K562 (cell line): ENCODE results near the gene PGRMC2. TPM values are rescaled to one million over a fixed set of nuclear protein-coding genes. Genes with fewer than 3 reads are reported as not detected.

Experiments
- ATAC-seq: fragments of 200-7000 bp; cut with Tn5 transposase; 3 replicates; pipeline ENCODE4 v1.9.1; 2020; ENCODE audit warnings: moderate library complexity
- BruUV-seq: library from RNA; stranded (reverse); fragments of 400-500 nt; replicated peaks from 2 replicates; lab custom pipeline; 2021; lab: Mats Ljungman, UMichigan
- CTCF ChIA-PET: fragments of 300-600 bp; formaldehyde crosslinking; extraction: SDS; loops from one replicate; lab custom pipeline; 2021; ENCODE audit warnings: low intra/inter-chr PET ratio; lab: Yijun Ruan, JAX
- POLR2A ChIA-PET: fragments of 300-600, 350-650 bp; sonication (Branson Sonifier 250); formaldehyde crosslinking; extraction: SDS; loops from one replicate; lab custom pipeline; 2021; ENCODE audit warnings: antibody characterized with exemption, inconsistent platforms; lab: Yijun Ruan, JAX
- DNase-seq, 4 experiments: peaks; one replicate each; pipeline versions ENCODE4 v3.0.0 to v3.0.0-alpha.2; 2011 to 2018; ENCODE audit warnings: low spot score in 3 of 4, mixed read lengths in 3 of 4; ENCODE audit errors: extremely low read depth in 1 of 4
- FAIRE-seq: peaks from 2 replicates; lab custom pipeline; 2011; peaks lifted over from hg19 to GRCh38; lab: Jason Lieb, UNC
- H2AFZ ChIP-seq: 2 replicates; pipeline ENCODE4 v1.6.0; 2011; ENCODE audit warnings: low read depth, low read length, control low read depth, inconsistent platforms
- H3K27ac ChIP-seq: fragments of 200-600 bp; 3 replicates; pipeline ENCODE4 v1.8.0; 2011; ENCODE audit warnings: low read depth, mild to moderate bottlenecking, control low read depth, inconsistent platforms, low read length, moderate library complexity, mixed read lengths; ENCODE audit errors: extremely low read depth
- H3K27me3 ChIP-seq, 2 experiments: fragments of 300-600 bp in 1 of 2; 2 replicates in 1 of 2; 3 replicates in 1 of 2; pipeline versions ENCODE4 v1.6.0 to v1.8.0; 2011; ENCODE audit warnings: inconsistent platforms in 2 of 2, low read length in 2 of 2, mild to moderate bottlenecking in 1 of 2, mixed read lengths in 1 of 2, moderate library complexity in 1 of 2; ENCODE audit not compliant: control insufficient read depth in 2 of 2, insufficient read depth in 2 of 2
- H3K36me3 ChIP-seq: fragments of 300-600 bp; 3 replicates; pipeline ENCODE4 v1.8.0; 2011; ENCODE audit warnings: mild to moderate bottlenecking, low read length, inconsistent platforms; ENCODE audit not compliant: control insufficient read depth, insufficient read depth
- H3K4me1 ChIP-seq, 2 experiments: fragments of 200-600 bp in 1 of 2; replicated peaks in 1 of 2; 2 replicates in 1 of 2; 3 replicates in 1 of 2; pipeline versions ENCODE4 v1.5.1 to v1.8.0; 2011; ENCODE audit warnings: inconsistent platforms in 2 of 2, low read length in 2 of 2, mild to moderate bottlenecking in 1 of 2, mixed read lengths in 1 of 2, moderate library complexity in 1 of 2; ENCODE audit not compliant: control insufficient read depth in 2 of 2, insufficient read depth in 2 of 2
- H3K4me2 ChIP-seq: 2 replicates; pipeline ENCODE4 v1.6.1; 2011; ENCODE audit warnings: low read length, control low read depth, inconsistent platforms, mixed read lengths; ENCODE audit not compliant: insufficient read depth
- H3K4me3 ChIP-seq: fragments of 200-600 bp; sonication (generic), shearing (Covaris generic); 2 replicates; pipeline ENCODE4 v1.5.1; 2016; ENCODE audit warnings: control low read depth, inconsistent platforms
- H3K79me2 ChIP-seq: fragments of 200-600 bp; 3 replicates; pipeline ENCODE4 v1.8.0; 2011; ENCODE audit warnings: low read length, inconsistent platforms; ENCODE audit not compliant: control insufficient read depth, insufficient read depth
- H3K9ac ChIP-seq, 2 experiments: 2 replicates each; pipeline versions ENCODE4 v1.6.0 to v1.6.1; 2011; ENCODE audit warnings: low read depth in 2 of 2, low read length in 2 of 2, control low read depth in 1 of 2, inconsistent platforms in 1 of 2, mild to moderate bottlenecking in 1 of 2, mixed read lengths in 1 of 2; ENCODE audit not compliant: insufficient read depth in 1 of 2
- H3K9me1 ChIP-seq: one replicate; pipeline ENCODE4 v1.6.0; 2011; ENCODE audit warnings: inconsistent platforms, mild to moderate bottlenecking, low read length, moderate library complexity; ENCODE audit not compliant: control insufficient read depth, insufficient read depth
- H3K9me3 ChIP-seq: replicated peaks from 2 replicates; pipeline ENCODE4 v1.5.1; 2011; ENCODE audit warnings: low read depth, low read length, inconsistent platforms; ENCODE audit not compliant: control insufficient read depth, insufficient read depth
- H4K20me1 ChIP-seq: replicated peaks from 2 replicates; pipeline ENCODE4 v1.6.1; 2011; ENCODE audit warnings: low read length, inconsistent platforms, mixed read lengths; ENCODE audit not compliant: control insufficient read depth, insufficient read depth
- BMI1 ChIP-seq: fragments of 150-350 bp; IDR thresholded peaks from 2 replicates; pipeline ENCODE4 v1.6.1; 2014; ENCODE audit warnings: low read length
- CEBPB ChIP-seq: fragments of 450-650 bp; IDR thresholded peaks from 2 replicates; pipeline ENCODE4 v1.6.1; 2016; ENCODE audit warnings: missing genetic modification characterization, missing compliant biosample characterization
- CEBPG ChIP-seq, 3 experiments: fragments of 200-800 bp in 1 of 3; sonication (Bioruptor generic) in 1 of 3; sonication (generic) in 1 of 3; formaldehyde crosslinking in 1 of 3; IDR thresholded peaks in 2 of 3; conservative IDR thresholded peaks in 1 of 3; 2 replicates each; pipeline versions ENCODE4 v1.6.1 to v1.8.0; 2016 to 2022; ENCODE audit warnings: missing compliant biosample characterization in 2 of 3, missing genetic modification characterization in 2 of 3, mild to moderate bottlenecking in 1 of 3, missing genetic modification reagents in 1 of 3
- ETV6 ChIP-seq, 3 experiments: fragments of 150-350 bp in 1 of 3; sonication (generic) in 1 of 3; formaldehyde crosslinking in 1 of 3; IDR thresholded peaks; 2 replicates each; pipeline versions ENCODE4 v1.6.1 to v1.8.0; 2014 to 2022; ENCODE audit warnings: borderline replicate concordance in 2 of 3, low read depth in 2 of 3, antibody characterized with exemption in 1 of 3, low read length in 1 of 3, mild to moderate bottlenecking in 1 of 3, missing genetic modification reagents in 1 of 3
- GTF2F1 ChIP-seq: IDR thresholded peaks from 2 replicates; pipeline ENCODE4 v1.6.1; 2011; ENCODE audit warnings: low read depth, low read length, improper control_type of control experiment
- LARP7 ChIP-seq: fragments of 450-650 bp; IDR thresholded peaks from 2 replicates; pipeline ENCODE4 v1.6.1; 2016
- MYNN ChIP-seq, 2 experiments: sonication (generic); formaldehyde crosslinking in 1 of 2; IDR thresholded peaks; 2 replicates each; pipeline versions ENCODE4 v1.5.0 to v1.6.1; 2016 to 2020; ENCODE audit warnings: antibody characterized with exemption in 1 of 2, missing genetic modification reagents in 1 of 2
- ZBTB1 ChIP-seq: sonication (generic); formaldehyde crosslinking; IDR thresholded peaks from 2 replicates; pipeline ENCODE4 v1.8.1; 2023; ENCODE audit warnings: missing genetic modification reagents, low read depth, mild to moderate bottlenecking, borderline replicate concordance
- ZNF507 ChIP-seq: conservative IDR thresholded peaks from 2 replicates; pipeline ENCODE4 v1.6.1; 2017; ENCODE audit warnings: missing genetic modification characterization, missing compliant biosample characterization
- WGBS: fragments of 100-300 bp; shearing (Covaris generic); methylation state at CpG from one replicate; pipeline ENCODE4 v1.1.6; 2016; ENCODE audit warnings: low coverage, mixed read lengths; ENCODE audit not compliant: insufficient coverage; ENCODE audit errors: missing lambda C conversion rate; 5-methylcytosine and 5-hydroxymethylcytosine counted together
- in situ Hi-C: fragments of 300-500 bp; cut with MboI; formaldehyde crosslinking; loops from 4 replicates; pipeline ENCODE4 v1.15.0; 2018; ENCODE audit warnings: inconsistent platforms, mixed read lengths
- intact Hi-C: fragments of 100-400 bp; cut with micrococcal nuclease; formaldehyde crosslinking; loops from 2 replicates; pipeline ENCODE4 v1.14.2; 2022
- polyA plus RNA-seq, 8 experiments: library from polyadenylated mRNA; depleted of rRNA in 4 of 8; stranded (reverse) in 5 of 8; unstranded in 3 of 8; fragments of >200 nt; fragmentation: Nextera tagmentation in 2 of 8; fragmentation: Illumina TruSeq in 1 of 8; extraction: Ambion mirVana in 2 of 8; extraction: Trizol in 1 of 8; gene quantifications; 2 replicates each; pipeline versions ENCODE4 v1.2.1 to v1.2.3, GENCODE V29; 2011 to 2014; ENCODE audit warnings: inconsistent platforms in 1 of 8, missing spikeins in 1 of 8
- total RNA-seq, 7 experiments: library from RNA; depleted of rRNA in 6 of 7; stranded (reverse); fragments of >200 nt in 6 of 7; fragmentation: Illumina TruSeq in 2 of 7; extraction: Trizol in 2 of 7; gene quantifications; 2 replicates each; pipeline versions ENCODE4 v1.2.1 to v1.2.3, GENCODE V29; 2011 to 2021; ENCODE audit warnings: low replicate concordance in 1 of 7
- TF ChIP-seq, protein P1 (sequence below): fragments of 250-450 bp; sonication (Bioruptor Pico); IDR thresholded peaks from 2 replicates; pipeline ENCODE4 v1.8.0; 2021; ENCODE audit warnings: moderate library complexity, mild to moderate bottlenecking, inconsistent platforms
- TF ChIP-seq, protein P2 (sequence below): fragments of 450-650 bp; formaldehyde crosslinking; conservative IDR thresholded peaks from 2 replicates; pipeline ENCODE4 v1.4.0; 2022; ENCODE audit warnings: mild to moderate bottlenecking, missing genetic modification characterization
- TF ChIP-seq, protein P3 (sequence below): sonication (generic); IDR thresholded peaks from 2 replicates; pipeline ENCODE4 v1.6.1; 2016
- TF ChIP-seq, protein P4 (sequence below): fragments of 150-350 bp; IDR thresholded peaks from 2 replicates; pipeline ENCODE4 v1.6.1; 2014; ENCODE audit warnings: low read depth, mild to moderate bottlenecking, low read length, borderline replicate concordance

The PGRMC2 gene
- total and polyA plus RNA-seq, 9 of the 15 experiments (the other 6 are each of a cell fraction or from before 2014, with no cell fraction given), result 12.4 to 81.3 (median 22.7) TPM

DNA sequence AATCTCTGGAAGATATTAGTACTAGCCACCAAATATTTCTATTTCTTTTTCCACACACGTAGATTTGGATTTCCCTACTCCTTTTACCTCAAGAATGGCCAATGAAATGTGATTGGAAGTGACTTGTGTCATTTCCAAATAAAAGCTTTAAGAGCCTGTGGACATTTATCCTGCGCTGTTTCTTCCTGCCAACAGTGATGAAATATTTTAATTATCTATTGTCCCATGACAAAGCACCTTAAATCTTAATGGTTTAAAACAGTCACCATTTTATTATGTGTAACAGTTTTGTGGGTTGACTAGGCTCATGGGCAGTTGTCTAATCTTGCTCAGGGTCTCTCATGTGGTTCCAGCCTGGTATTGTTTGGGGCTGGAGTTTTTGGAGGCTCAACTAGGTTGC lies 3.5 kb upstream of the PGRMC2 start:
- Histone ChIP-seq H4K20me1 (0 out of 2 replicates have a peak, but pooled peaks cover 1% of the 10 kb centered on the region), H3K4me3 (no peak overlapping the region), H3K9ac (peak overlapping the region in 1 of 2 experiments; percentile 91; a peak in 1 of 4 replicates), H3K4me1 (peaks cover 4 to 28% of the 10 kb centered on the region in 2 experiments), H3K27me3 (no peaks in the 10 kb centered on the region), H3K4me2 (no peak overlapping the region; the same call in 1 of the 2 replicates), H3K27ac (peak overlapping the region; percentile 89), H3K36me3 (no peaks in the 10 kb centered on the region; the same call in 2 of the 3 replicates), H2AFZ (peak overlapping the region; percentile 70), H3K9me1 (no peaks in the 10 kb centered on the region), H3K9me3 (no peaks in the 10 kb centered on the region), H3K79me2 (peaks cover 40% of the 10 kb centered on the region)
- ATAC-seq (no peak), FAIRE-seq (peak; percentile 60), DNase-seq (no peak)
- WGBS, result 84% methylated on average over 2 of the region's 2 CpGs
- POLR2A ChIA-PET, result interaction anchor here (0.6 to 1.5 kb wide), 3 partner anchors 15 to 520 kb away, joined by 3 to 7 read pairs (median 3); no protein-coding TSS in a partner anchor
- in situ Hi-C loops (no loop called here), intact Hi-C loops (no loop called here)
- CTCF ChIA-PET, result no interaction called here
- BruUV-seq, result no TSS peak
- TF ChIP-seq LARP7, result no peak
- TF ChIP-seq CEBPG (CRISPR knock-in tag; IDR thresholded peaks at IDR 0.05), result no peak
- TF ChIP-seq CEBPG (tag; conservative IDR thresholded peaks at IDR 0.05 in 1 of 2, IDR thresholded peaks at IDR 0.05 in 1 of 2), result 0 out of 4 replicates have a peak, but pooled peaks of 1 of the 2 experiments have one; percentile 40
- TF ChIP-seq, protein P1, sequence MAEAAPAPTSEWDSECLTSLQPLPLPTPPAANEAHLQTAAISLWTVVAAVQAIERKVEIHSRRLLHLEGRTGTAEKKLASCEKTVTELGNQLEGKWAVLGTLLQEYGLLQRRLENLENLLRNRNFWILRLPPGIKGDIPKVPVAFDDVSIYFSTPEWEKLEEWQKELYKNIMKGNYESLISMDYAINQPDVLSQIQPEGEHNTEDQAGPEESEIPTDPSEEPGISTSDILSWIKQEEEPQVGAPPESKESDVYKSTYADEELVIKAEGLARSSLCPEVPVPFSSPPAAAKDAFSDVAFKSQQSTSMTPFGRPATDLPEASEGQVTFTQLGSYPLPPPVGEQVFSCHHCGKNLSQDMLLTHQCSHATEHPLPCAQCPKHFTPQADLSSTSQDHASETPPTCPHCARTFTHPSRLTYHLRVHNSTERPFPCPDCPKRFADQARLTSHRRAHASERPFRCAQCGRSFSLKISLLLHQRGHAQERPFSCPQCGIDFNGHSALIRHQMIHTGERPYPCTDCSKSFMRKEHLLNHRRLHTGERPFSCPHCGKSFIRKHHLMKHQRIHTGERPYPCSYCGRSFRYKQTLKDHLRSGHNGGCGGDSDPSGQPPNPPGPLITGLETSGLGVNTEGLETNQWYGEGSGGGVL (CRISPR knock-in tag), result no peak
- no peak for TF ChIP-seq BMI1
- TF ChIP-seq CEBPB (tag), result 0 out of 2 replicates have a peak, but pooled peaks have one; percentile 34
- TF ChIP-seq ETV6 (IDR thresholded peaks at IDR 0.05; ENCODE audit: borderline replicate concordance in 1 of 2, low read depth in 2 of 2, low read length in 1 of 2), result no peak
- TF ChIP-seq ETV6 (CRISPR knock-in tag; IDR thresholded peaks at IDR 0.05; ENCODE audit: borderline replicate concordance), result no peak
- TF ChIP-seq MYNN (IDR thresholded peaks at IDR 0.05), result peak; percentile 18; the same call in 1 of the 2 replicates
- no peak for TF ChIP-seq MYNN (CRISPR knock-in tag; IDR thresholded peaks at IDR 0.05)
- TF ChIP-seq, protein P2, sequence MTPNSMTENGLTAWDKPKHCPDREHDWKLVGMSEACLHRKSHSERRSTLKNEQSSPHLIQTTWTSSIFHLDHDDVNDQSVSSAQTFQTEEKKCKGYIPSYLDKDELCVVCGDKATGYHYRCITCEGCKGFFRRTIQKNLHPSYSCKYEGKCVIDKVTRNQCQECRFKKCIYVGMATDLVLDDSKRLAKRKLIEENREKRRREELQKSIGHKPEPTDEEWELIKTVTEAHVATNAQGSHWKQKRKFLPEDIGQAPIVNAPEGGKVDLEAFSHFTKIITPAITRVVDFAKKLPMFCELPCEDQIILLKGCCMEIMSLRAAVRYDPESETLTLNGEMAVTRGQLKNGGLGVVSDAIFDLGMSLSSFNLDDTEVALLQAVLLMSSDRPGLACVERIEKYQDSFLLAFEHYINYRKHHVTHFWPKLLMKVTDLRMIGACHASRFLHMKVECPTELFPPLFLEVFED, result no peak
- TF ChIP-seq ZBTB1 (CRISPR knock-in tag), result no peak
- TF ChIP-seq, protein P3, sequence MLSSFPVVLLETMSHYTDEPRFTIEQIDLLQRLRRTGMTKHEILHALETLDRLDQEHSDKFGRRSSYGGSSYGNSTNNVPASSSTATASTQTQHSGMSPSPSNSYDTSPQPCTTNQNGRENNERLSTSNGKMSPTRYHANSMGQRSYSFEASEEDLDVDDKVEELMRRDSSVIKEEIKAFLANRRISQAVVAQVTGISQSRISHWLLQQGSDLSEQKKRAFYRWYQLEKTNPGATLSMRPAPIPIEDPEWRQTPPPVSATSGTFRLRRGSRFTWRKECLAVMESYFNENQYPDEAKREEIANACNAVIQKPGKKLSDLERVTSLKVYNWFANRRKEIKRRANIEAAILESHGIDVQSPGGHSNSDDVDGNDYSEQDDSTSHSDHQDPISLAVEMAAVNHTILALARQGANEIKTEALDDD, result peak; percentile 68
- no peak for TF ChIP-seq GTF2F1
- TF ChIP-seq, protein P4, sequence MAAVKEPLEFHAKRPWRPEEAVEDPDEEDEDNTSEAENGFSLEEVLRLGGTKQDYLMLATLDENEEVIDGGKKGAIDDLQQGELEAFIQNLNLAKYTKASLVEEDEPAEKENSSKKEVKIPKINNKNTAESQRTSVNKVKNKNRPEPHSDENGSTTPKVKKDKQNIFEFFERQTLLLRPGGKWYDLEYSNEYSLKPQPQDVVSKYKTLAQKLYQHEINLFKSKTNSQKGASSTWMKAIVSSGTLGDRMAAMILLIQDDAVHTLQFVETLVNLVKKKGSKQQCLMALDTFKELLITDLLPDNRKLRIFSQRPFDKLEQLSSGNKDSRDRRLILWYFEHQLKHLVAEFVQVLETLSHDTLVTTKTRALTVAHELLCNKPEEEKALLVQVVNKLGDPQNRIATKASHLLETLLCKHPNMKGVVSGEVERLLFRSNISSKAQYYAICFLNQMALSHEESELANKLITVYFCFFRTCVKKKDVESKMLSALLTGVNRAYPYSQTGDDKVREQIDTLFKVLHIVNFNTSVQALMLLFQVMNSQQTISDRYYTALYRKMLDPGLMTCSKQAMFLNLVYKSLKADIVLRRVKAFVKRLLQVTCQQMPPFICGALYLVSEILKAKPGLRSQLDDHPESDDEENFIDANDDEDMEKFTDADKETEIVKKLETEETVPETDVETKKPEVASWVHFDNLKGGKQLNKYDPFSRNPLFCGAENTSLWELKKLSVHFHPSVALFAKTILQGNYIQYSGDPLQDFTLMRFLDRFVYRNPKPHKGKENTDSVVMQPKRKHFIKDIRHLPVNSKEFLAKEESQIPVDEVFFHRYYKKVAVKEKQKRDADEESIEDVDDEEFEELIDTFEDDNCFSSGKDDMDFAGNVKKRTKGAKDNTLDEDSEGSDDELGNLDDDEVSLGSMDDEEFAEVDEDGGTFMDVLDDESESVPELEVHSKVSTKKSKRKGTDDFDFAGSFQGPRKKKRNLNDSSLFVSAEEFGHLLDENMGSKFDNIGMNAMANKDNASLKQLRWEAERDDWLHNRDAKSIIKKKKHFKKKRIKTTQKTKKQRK, result no peak
- no peak for TF ChIP-seq ZNF507 (tag)
